GM13977 (cell line): Measurements from ENCODE around the gene GPX4.

Source experiments
- DNase-seq: peaks from one replicate; pipeline ENCODE4 v3.0.0; 2012; ENCODE audit warnings: low spot score
- CTCF ChIP-seq: IDR thresholded peaks from 2 replicates; pipeline ENCODE4 v1.5.1; 2012; ENCODE audit warnings: mild to moderate bottlenecking, control low read depth; ENCODE audit not compliant: insufficient read depth; ENCODE audit errors: extremely low read depth, missing control alignments
- in situ Hi-C: fragments of 300-500 bp; cut with MboI; formaldehyde crosslinking; loops from one replicate; pipeline ENCODE4 v1.12.0; 2022; ENCODE audit warnings: low sequenced_read_pairs, low pct_unique_long_range_greater_than_20kb, mixed read lengths, inconsistent platforms; ENCODE audit not compliant: unreplicated experiment

GPX4 gene

DNA sequence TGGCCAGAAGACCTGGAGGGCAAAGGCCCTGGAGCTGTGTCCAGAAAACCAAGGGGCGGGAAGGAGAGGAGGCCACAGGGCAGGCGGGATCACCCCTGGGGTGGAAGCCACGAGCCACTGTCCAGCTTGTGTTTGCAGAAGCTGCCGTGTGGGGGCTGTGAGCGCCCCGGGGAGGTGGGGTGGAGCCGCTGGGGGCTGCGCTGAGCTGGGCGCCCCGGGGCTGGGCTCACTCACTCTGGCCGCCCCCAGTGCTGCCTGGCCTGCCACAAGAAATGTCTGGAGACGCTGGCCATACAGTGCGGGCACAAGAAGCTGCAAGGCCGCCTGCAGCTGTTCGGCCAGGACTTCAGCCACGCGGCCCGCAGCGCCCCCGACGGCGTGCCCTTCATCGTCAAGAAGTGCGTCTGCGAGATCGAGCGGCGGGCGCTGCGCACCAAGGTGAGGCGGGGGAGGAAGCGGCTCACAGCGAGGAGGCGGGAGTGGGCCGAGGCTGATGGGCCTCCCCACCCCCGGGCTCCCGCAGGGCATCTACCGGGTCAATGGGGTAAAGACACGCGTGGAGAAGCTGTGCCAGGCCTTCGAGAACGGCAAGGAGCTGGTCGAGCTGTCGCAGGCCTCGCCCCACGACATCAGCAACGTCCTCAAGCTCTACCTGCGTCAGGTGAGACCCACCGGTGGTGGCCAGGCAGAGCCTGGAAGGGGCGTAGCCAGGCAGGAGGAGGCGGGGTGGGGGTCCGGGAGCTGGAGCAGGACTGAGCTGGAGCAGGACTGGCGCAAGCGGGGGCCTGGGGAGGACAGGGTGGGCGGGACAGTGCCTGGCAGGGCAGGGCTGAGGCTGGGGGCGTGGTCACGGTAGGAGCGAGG is 22.3 kb upstream of the GPX4 start:
- TF ChIP-seq CTCF, result no peak
- DNase-seq, result no peak
- in situ Hi-C loops, result no loop called here

DNA sequence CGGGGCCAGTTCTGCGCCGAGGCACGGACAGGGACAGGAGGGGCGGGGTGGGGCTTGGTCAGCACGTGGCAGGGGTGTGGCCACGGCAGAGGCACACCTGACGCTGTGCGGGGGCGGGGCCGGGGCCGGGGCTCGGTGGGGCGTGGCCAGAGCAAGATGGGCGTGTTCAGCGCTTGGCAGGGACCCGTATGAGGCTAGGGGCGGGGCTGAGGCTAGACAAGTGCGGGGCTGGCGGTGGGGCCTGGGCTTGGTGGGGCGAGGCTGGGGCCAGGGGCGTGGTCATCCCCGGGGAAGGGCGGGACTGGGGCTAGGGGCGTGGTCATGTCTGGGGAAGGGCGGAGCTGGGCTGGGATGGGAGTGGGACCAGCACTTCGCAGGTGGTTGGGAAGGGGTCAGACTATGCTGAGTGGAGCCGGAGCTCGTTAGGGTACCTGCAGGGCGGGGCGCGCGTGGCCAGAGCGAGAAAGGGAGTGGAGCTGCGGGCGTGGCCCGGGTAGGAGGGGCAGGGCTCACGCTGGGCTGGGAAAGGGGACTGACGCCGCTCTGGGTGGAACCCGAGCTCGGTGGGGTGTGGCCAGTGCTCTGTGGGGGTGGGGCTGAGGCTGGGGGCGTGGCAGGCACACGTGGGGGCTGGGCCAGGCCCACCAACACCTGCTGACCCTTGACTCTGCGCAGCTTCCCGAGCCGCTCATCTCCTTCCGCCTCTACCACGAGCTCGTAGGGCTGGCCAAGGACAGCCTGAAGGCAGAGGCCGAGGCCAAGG is 21.4 kb upstream of the GPX4 start:
- TF ChIP-seq CTCF, result no peak
- in situ Hi-C loops, result no loop called here
- DNase-seq, result peak; percentile 79

GRCh38 chr19:1082928-1083816 is 20.6 kb upstream of the GPX4 start:
- no peak for DNase-seq
- no peak for TF ChIP-seq CTCF
- in situ Hi-C loops, result no loop called here

GRCh38 chr19:1084024-1084868 is 19.5 kb upstream of the GPX4 start:
- TF ChIP-seq CTCF, result no peak
- DNase-seq, result no peak
- in situ Hi-C loops, result no loop called here

GRCh38 chr19:1085053-1085658 is 18.6 kb upstream of the GPX4 start:
- in situ Hi-C loops, result no loop called here

More at GRCh38 chr19:1085053-1085658, 18.6 kb upstream of the GPX4 start:
- no peak for TF ChIP-seq CTCF
- DNase-seq, result no peak
